ENCODE results near the gene COX11. TPM values are rescaled to one million over a fixed set of nuclear protein-coding genes. Genes with fewer than 3 reads are reported as not detected.

Gene COX11
- total and polyA plus RNA-seq, 2 of the 8 experiments (the other 6 are each of a cell fraction or from before 2014, with no cell fraction given) = 43.0 to 54.1 TPM

- peaks cover 0 to 3% (median 0%) of the 10 kb centered on the region in 4 experiments; a peak in 1 of 7 replicates for H3K4me1 ChIP-seq (replicated peaks in 1 of 4; ENCODE audit: control insufficient read depth in 3 of 4, insufficient read depth in 4 of 4, low read length in 3 of 4)
- no peak overlapping the region for H2AFZ ChIP-seq (ENCODE audit: low read length)
- H3K23me2 ChIP-seq (ENCODE audit: low read depth, low read length) = no peaks in the 10 kb centered on the region
- no peaks in the 10 kb centered on the region for H3K79me1 ChIP-seq (ENCODE audit: low read depth, low read length)
- FAIRE-seq = no peak
- H2BK15ac ChIP-seq (ENCODE audit: low read length) = no peak overlapping the region
- no peak overlapping the region for H2AK5ac ChIP-seq (ENCODE audit: low read depth, low read length)
- no peak overlapping the region for H3K23ac ChIP-seq (ENCODE audit: insufficient read length)
- TF ChIP-seq GABPA (IDR thresholded peaks at IDR 0.05; ENCODE audit: borderline replicate concordance, insufficient read depth, low read length) (no peak), CEBPB (IDR thresholded peaks at IDR 0.05; ENCODE audit: low read depth, low read length) (no peak)
- ChIA-PET POLR2A (ENCODE audit: partially characterized antibody) (interaction anchor here (1.4 kb wide), 1 partner anchor 24 kb away, joined by 5 read pairs; no protein-coding TSS in a partner anchor), CTCF (ENCODE audit: partially characterized antibody) (interaction anchor here (1.4 kb wide), 1 partner anchor 66 kb away, joined by 3 read pairs; no protein-coding TSS in a partner anchor)
- H3K4me2 ChIP-seq (ENCODE audit: insufficient read depth in 1 of 2, low read depth in 2 of 2, low read length in 2 of 2) = no peak overlapping the region
- peaks cover 0 to 14% of the 10 kb centered on the region in 2 experiments; a peak in 2 of 4 replicates for H3K79me2 ChIP-seq (ENCODE audit: control insufficient read depth in 1 of 2, insufficient read depth in 2 of 2, low read length in 2 of 2)
- DNase-seq (ENCODE audit: low read depth in 1 of 2, low spot score in 2 of 2) = no peak
- no peak overlapping the region for H3K9ac ChIP-seq (replicated peaks in 1 of 4; ENCODE audit: extremely low read depth in 1 of 4, low read depth in 3 of 4, low read length in 3 of 4)
- H3K56ac ChIP-seq (replicated peaks; ENCODE audit: insufficient read length, low read depth, low read length) = no peak overlapping the region
- H2BK12ac ChIP-seq (ENCODE audit: low read depth, low read length) = no peak overlapping the region
- H3K27ac ChIP-seq (ENCODE audit: low read depth, low read length) = no peak overlapping the region
- H4K5ac ChIP-seq (ENCODE audit: insufficient read length, low read depth, low read length) = no peak overlapping the region
- no peak overlapping the region for H2BK120ac ChIP-seq (replicated peaks; ENCODE audit: low read depth, low read length)
- 91% methylated on average over 3 of the region's 3 CpGs; no CpG with 5 or more reads in 1 of the 2 experiments for WGBS, 2 experiments (ENCODE audit: extremely low coverage in 1 of 2, insufficient coverage in 1 of 2, insufficient read length in 1 of 2, insufficient replicate concordance in 2 of 2, low coverage in 1 of 2, low lambda C conversion rate in 2 of 2, missing lambda C conversion rate in 1 of 2)
- no peak overlapping the region for H2BK5ac ChIP-seq (ENCODE audit: low read depth, low read length)
- H3K27me3 ChIP-seq (replicated peaks in 1 of 4; ENCODE audit: control insufficient read depth in 3 of 4, extremely low read depth in 1 of 4, insufficient read depth in 3 of 4, low read length in 3 of 4) = no peaks in the 10 kb centered on the region
- H3K4ac ChIP-seq (replicated peaks; ENCODE audit: insufficient read length, low read depth, low read length) = no peak overlapping the region
- H2BK20ac ChIP-seq (ENCODE audit: low read length) = no peak overlapping the region
- H4K8ac ChIP-seq (ENCODE audit: extremely low read depth, insufficient read depth, low read length) = no peak overlapping the region
- no peaks in the 10 kb centered on the region for H3K9me3 ChIP-seq (ENCODE audit: insufficient read depth in 2 of 2, low read depth in 1 of 2, low read length in 1 of 2)
- no peak overlapping the region for H3K18ac ChIP-seq (ENCODE audit: extremely low read depth, low read length)
- H4K20me1 ChIP-seq (replicated peaks in 1 of 2; ENCODE audit: control insufficient read depth in 1 of 2, insufficient read depth in 2 of 2, low read length in 2 of 2) = peaks cover 0 to 3% of the 10 kb centered on the region in 2 experiments
- H3K36me3 ChIP-seq (ENCODE audit: control insufficient read depth in 2 of 4, insufficient read depth in 4 of 4, low read length in 3 of 4) = peaks cover 9 to 57% (median 34%) of the 10 kb centered on the region in 4 experiments
- H4K91ac ChIP-seq (replicated peaks; ENCODE audit: insufficient read length, low read length) = no peak overlapping the region
- no peak overlapping the region for H3K14ac ChIP-seq (ENCODE audit: insufficient read length)
- no peak overlapping the region for H3K4me3 ChIP-seq (ENCODE audit: extremely low read depth in 1 of 4, insufficient read depth in 2 of 4, low read depth in 3 of 4, low read length in 4 of 4)
Observed at GRCh38 chr17:54927525-54927924, 40.9 kb downstream of the COX11 start.

All from H1 (cell line).